Measurements from ENCODE around the gene MYLIP. TPM values are rescaled to one million over a fixed set of nuclear protein-coding genes. Genes with fewer than 3 reads are reported as not detected.

Gene MYLIP
- total RNA-seq, 1 donor from 2014 or later, result 48.8 TPM

DNA sequence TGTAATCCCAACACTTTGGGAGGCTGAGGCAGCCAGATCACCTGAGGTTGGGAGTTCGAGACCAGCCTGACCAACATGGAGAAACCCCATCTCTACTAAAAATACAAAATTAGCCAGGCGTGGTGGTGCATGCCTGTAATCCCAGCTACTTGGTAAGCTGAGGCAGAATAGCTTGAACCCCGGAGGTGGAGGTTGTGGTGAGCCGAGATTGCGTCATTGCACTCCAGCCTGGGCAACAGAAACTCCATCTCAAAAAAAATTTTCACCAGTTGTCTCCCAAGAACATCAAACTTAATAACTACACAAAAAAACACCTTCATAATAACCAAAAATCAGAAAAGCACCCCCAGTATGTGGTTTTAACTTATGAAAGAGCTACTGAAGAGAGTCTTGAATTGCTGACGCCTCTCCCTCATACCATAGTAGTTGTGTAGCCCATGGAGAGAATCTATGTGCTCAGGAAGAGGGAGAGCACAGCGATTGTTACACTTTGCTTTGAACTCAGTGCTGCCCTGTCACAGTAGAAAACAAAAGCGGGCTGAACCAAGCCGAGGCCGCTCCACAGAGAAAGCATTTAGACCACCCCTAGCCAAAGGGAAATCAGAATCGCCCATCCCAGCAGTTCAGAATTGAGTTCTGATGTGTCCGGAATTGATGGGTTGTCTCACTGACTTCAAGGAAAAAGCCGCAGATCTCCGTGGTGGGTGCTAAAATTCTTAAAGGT is 67.5 kb downstream of the MYLIP start:
- Histone ChIP-seq H3K9me3 (no peaks in the 10 kb centered on the region), H3K27me3 (ENCODE audit: low read depth) (no peaks in the 10 kb centered on the region), H3K4me3 (no peak overlapping the region), H3K4me1 (peaks cover 8% of the 10 kb centered on the region), H3K27ac (no peak overlapping the region), H3K36me3 (no peaks in the 10 kb centered on the region)
- no peak for ATAC-seq
- DNase-seq, result no peak
- intact Hi-C loops (cut with DNase I), result no loop called here
- TF ChIP-seq, protein P1, sequence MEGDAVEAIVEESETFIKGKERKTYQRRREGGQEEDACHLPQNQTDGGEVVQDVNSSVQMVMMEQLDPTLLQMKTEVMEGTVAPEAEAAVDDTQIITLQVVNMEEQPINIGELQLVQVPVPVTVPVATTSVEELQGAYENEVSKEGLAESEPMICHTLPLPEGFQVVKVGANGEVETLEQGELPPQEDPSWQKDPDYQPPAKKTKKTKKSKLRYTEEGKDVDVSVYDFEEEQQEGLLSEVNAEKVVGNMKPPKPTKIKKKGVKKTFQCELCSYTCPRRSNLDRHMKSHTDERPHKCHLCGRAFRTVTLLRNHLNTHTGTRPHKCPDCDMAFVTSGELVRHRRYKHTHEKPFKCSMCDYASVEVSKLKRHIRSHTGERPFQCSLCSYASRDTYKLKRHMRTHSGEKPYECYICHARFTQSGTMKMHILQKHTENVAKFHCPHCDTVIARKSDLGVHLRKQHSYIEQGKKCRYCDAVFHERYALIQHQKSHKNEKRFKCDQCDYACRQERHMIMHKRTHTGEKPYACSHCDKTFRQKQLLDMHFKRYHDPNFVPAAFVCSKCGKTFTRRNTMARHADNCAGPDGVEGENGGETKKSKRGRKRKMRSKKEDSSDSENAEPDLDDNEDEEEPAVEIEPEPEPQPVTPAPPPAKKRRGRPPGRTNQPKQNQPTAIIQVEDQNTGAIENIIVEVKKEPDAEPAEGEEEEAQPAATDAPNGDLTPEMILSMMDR (IDR thresholded peaks at IDR 0.05), result no peak

DNA sequence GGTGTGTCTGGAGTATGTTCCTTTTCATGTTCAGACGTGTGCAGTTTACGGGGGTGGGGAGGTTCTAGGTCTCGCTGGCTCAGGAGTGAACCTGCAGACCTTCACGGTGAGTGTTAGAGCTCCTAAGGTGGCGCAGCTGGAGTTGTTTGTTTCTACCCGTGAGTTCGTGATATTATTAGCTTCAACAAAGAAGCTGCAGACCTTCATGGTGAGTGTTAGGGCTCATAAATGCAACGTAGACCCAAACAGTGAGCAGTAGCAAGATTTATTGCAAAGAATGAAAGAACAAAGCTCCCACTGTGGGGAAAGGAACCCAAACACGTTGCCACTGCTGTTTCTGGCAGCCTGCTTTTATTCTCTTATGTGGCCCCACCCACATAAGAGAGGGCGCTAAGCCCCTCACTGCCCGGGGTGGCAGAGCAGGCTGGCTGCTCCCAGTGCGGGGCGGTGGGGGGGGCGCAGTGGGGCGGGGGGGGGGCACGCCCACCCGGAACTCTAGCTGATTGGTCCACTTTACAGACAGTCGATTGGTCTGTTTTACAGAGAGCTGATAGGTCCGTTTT is 68.2 kb downstream of the MYLIP start:
- DNase-seq, result no peak
- peaks cover 8% of the 10 kb centered on the region for H3K4me1 ChIP-seq
- H3K9me3 ChIP-seq, result no peaks in the 10 kb centered on the region
- intact Hi-C loops (cut with DNase I), result no loop called here
- TF ChIP-seq, protein P1 (IDR thresholded peaks at IDR 0.05), result no peak
- H3K27me3 ChIP-seq (ENCODE audit: low read depth), result no peaks in the 10 kb centered on the region
- H3K36me3 ChIP-seq, result no peaks in the 10 kb centered on the region
- no peak overlapping the region for H3K27ac ChIP-seq
- ATAC-seq, result no peak
- H3K4me3 ChIP-seq, result no peak overlapping the region

Small RNA genes within 50 kb of the gene (microRNA-seq; reads per million reads assigned to microRNA genes)
- gene MIR4639 (ENCODE audit: borderline number of aligned reads), result not detected

Other genes with a start within 250 kb of the MYLIP start
- gene GMPR, start 109.5 kb downstream of the MYLIP start, total RNA-seq, result 22.5 TPM